ENCODE results near the gene POLR2C. TPM values are rescaled to one million over a fixed set of nuclear protein-coding genes. Genes with fewer than 3 reads are reported as not detected.

POLR2C gene
- total and polyA plus RNA-seq, 10 of the 15 experiments (the other 5 are each of a cell fraction or from before 2014, with no cell fraction given): 26.9 to 93.0 (median 57.8) TPM

GRCh38 chr16:57497121-57497520, 34.6 kb downstream of the POLR2C start:
- ATAC-seq (no peak), DNase-seq (ENCODE audit: low read depth, low spot score) (no peak), FAIRE-seq (no peak)
- Histone ChIP-seq H3K79me2 (ENCODE audit: control insufficient read depth, insufficient read depth, low read length) (no peaks in the 10 kb centered on the region), H3K4me3 (no peak overlapping the region), H3K9ac (ENCODE audit: control insufficient read depth, insufficient read depth, low read length) (no peak overlapping the region), H3K27ac (ENCODE audit: control insufficient read depth, insufficient read depth) (no peak overlapping the region), H3K4me1 (ENCODE audit: control insufficient read depth, insufficient read depth, low read length) (no peaks in the 10 kb centered on the region), H2AFZ (ENCODE audit: control insufficient read depth, low read depth, low read length) (no peak overlapping the region), H3K4me2 (ENCODE audit: control insufficient read depth, insufficient read depth) (no peak overlapping the region), H3K36me3 (ENCODE audit: control insufficient read depth in 2 of 2, insufficient read depth in 2 of 2, low read length in 1 of 2) (no peaks in the 10 kb centered on the region), H4K20me1 (ENCODE audit: control insufficient read depth, insufficient read depth) (no peaks in the 10 kb centered on the region), H3K27me3 (replicated peaks in 1 of 2; ENCODE audit: control insufficient read depth in 2 of 2, insufficient read depth in 2 of 2, low read length in 1 of 2) (no peaks in the 10 kb centered on the region; a peak in 1 of 4 replicates), H3K9me3 (replicated peaks; ENCODE audit: control insufficient read depth, insufficient read depth, low read length) (no peaks in the 10 kb centered on the region)
- CTCF ChIA-PET: no interaction called here
- TF ChIP-seq HDAC6 (IDR thresholded peaks at IDR 0.05; ENCODE audit: unreplicated experiment) (no peak), SRF (IDR thresholded peaks at IDR 0.05; ENCODE audit: low read depth in 2 of 2, low read length in 2 of 2) (no peak), MAX (IDR thresholded peaks at IDR 0.05; ENCODE audit: low read depth, low read length) (no peak), ZBTB4 (CRISPR knock-in tag; IDR thresholded peaks at IDR 0.05) (no peak), PAX5 (IDR thresholded peaks at IDR 0.05; ENCODE audit: borderline replicate concordance, low read depth, low read length) (no peak), ATF2 (IDR thresholded peaks at IDR 0.05; ENCODE audit: low read length) (no peak), ZSCAN29 (IDR thresholded peaks at IDR 0.05) (no peak), WRNIP1 (IDR thresholded peaks at IDR 0.05; ENCODE audit: borderline replicate concordance, low read depth, low read length) (no peak), PML (IDR thresholded peaks at IDR 0.05; ENCODE audit: low read length) (no peak), EGR1 (IDR thresholded peaks at IDR 0.05; ENCODE audit: borderline replicate concordance in 1 of 2, low read depth in 2 of 2, low read length in 2 of 2) (no peak), MYB (IDR thresholded peaks at IDR 0.05; ENCODE audit: borderline replicate concordance, low read depth, low read length) (no peak), NRF1 (conservative IDR thresholded peaks at IDR 0.05; ENCODE audit: low read depth, low read length) (no peak), CREB1 (IDR thresholded peaks at IDR 0.05; ENCODE audit: low read depth) (no peak), YY1 (IDR thresholded peaks at IDR 0.05; ENCODE audit: low read depth, low read length) (no peak), MTA2 (IDR thresholded peaks at IDR 0.05; ENCODE audit: low read depth) (no peak), E2F8 (IDR thresholded peaks at IDR 0.05; ENCODE audit: low read depth, partially characterized antibody) (no peak), CHD2 (IDR thresholded peaks at IDR 0.05; ENCODE audit: borderline replicate concordance, low read depth, low read length) (no peak), TARDBP (IDR thresholded peaks at IDR 0.05; ENCODE audit: borderline replicate concordance) (no peak)
- in situ Hi-C loops (cut with MboI) (no loop called here), intact Hi-C loops (cut with micrococcal nuclease; ENCODE audit: unreplicated experiment) (no loop called here)
- SMC1A ChIA-PET (ENCODE audit: uncharacterized antibody, unreplicated experiment): no interaction called here
- RAD21 ChIA-PET (ENCODE audit: unreplicated experiment): no interaction called here
- 63% methylated on average over 13 of the region's 13 CpGs for whole genome bisulfite sequencing (ENCODE audit: insufficient coverage, insufficient replicate concordance, low lambda C conversion rate, missing lambda C conversion rate)
- POLR2A ChIA-PET: no interaction called here
- BruUV-seq (replicated peaks): no TSS peak
